Measurements from ENCODE around the gene C6orf62. TPM values are rescaled to one million over a fixed set of nuclear protein-coding genes. Genes with fewer than 3 reads are reported as not detected.
A peak's percentile ranks its signal among the peaks of the same experiment; 100 is the strongest.

Gene C6orf62
- 36.0 and 42.3 TPM in 2 replicates for polyA plus RNA-seq (2012; rRNA removed)
- 48.3 and 56.8 TPM in 2 replicates for polyA plus RNA-seq (2012; cell fraction: cytosol; rRNA removed)
- polyA plus RNA-seq (2012; cell fraction: nucleus; rRNA removed), result 18.6 and 35.2 TPM in 2 replicates

GRCh38 chr6:24719125-24719971 is at the start of gene C6orf62:
Gene C6orf62, minus strand, starts transcription at chr6:24719154. Its CDS starts 486 bp downstream, at chr6:24718668.
- H4K20me1 ChIP-seq (ENCODE audit: insufficient read depth), result peaks cover 54% of the 10 kb centered on the region
- CTCF ChIA-PET, result interaction anchor here (0.7 to 1.5 kb wide), 7 partner anchors 13 to 249 kb away, joined by 3 to 4 read pairs (median 4); partner anchors contain the start of genes ACOT13 and TDP2
- WGBS (ENCODE audit: low lambda C conversion rate), result 2% methylated on average over 22 of the region's 25 CpGs

More at GRCh38 chr6:24719125-24719971, at the start of gene C6orf62:
- Histone ChIP-seq H3K79me2 (ENCODE audit: insufficient read depth) (peaks cover 62% of the 10 kb centered on the region), H3K4me1 (ENCODE audit: control insufficient read depth in 1 of 2, insufficient read depth in 2 of 2, low read depth in 1 of 2, low read length in 1 of 2) (peaks cover 0 to 3% of the 10 kb centered on the region in 2 experiments; a peak in 3 of 4 replicates), H3K27me3 (ENCODE audit: insufficient read depth) (no peaks in the 10 kb centered on the region), H3K9ac (peak within 1 kb of the TSS; percentile 100), H3K4me2 (peak within 1 kb of the TSS; percentile 96), H3K9me3 (no peaks in the 10 kb centered on the region), H3K4me3 (ENCODE audit: low read depth in 2 of 2, low read length in 1 of 2) (peak within 1 kb of the TSS; percentile 85 to 93), H3K36me3 (replicated peaks in 1 of 2; ENCODE audit: control insufficient read depth in 1 of 2, insufficient read depth in 2 of 2, low read length in 1 of 2) (peaks cover 38 to 44% of the 10 kb centered on the region in 2 experiments), H2AFZ (ENCODE audit: low read depth) (no peak within 1 kb of the TSS), H3K27ac (ENCODE audit: low read depth in 2 of 2, low read length in 1 of 2) (peak within 1 kb of the TSS; percentile 97), H3F3A (replicated peaks; ENCODE audit: insufficient read depth) (peaks cover 5% of the 10 kb centered on the region), H3K9me2 (no peaks in the 10 kb centered on the region)
- DNase-seq, result peak; percentile 35
- no peak for TF ChIP-seq CHD2 (IDR thresholded peaks at IDR 0.05; ENCODE audit: low read length, partially characterized antibody)
- TF ChIP-seq REST (IDR thresholded peaks at IDR 0.05; ENCODE audit: low read depth, low read length), result no peak
- no peak for TF ChIP-seq NFIC (IDR thresholded peaks at IDR 0.05; ENCODE audit: borderline replicate concordance)
- no peak for TF ChIP-seq GATA2 (CRISPR knock-in tag; IDR thresholded peaks at IDR 0.05)
- TF ChIP-seq POLR2AphosphoS5 (IDR thresholded peaks at IDR 0.05; ENCODE audit: low read depth, low read length), result peak; percentile 11; the same call in 1 of the 2 replicates
- TF ChIP-seq SIN3A (IDR thresholded peaks at IDR 0.05; ENCODE audit: borderline replicate concordance, low read depth, low read length), result peak; percentile 21; the same call in 1 of the 2 replicates
- no peak for TF ChIP-seq IRF3 (IDR thresholded peaks at IDR 0.05; ENCODE audit: low read depth, low read length)
- no peak for TF ChIP-seq ZBTB33 (IDR thresholded peaks at IDR 0.05; ENCODE audit: borderline replicate concordance, low read depth)
- TF ChIP-seq ELF1 (IDR thresholded peaks at IDR 0.05), result 0 out of 2 replicates have a peak, but pooled peaks have one; percentile 6
- POLR2A ChIA-PET, result interaction anchor here (0.5 to 1.4 kb wide), 2 partner anchors 9 to 141 kb away, joined by 3 read pairs; no protein-coding TSS in a partner anchor
